Esophagus muscularis mucosa (tissue), 4 donors: ENCODE measurements around the gene ADORA2B. TPM values are rescaled to one million over a fixed set of nuclear protein-coding genes. Genes with fewer than 3 reads are reported as not detected.

ENCODE experiments used
- DNase-seq: peaks from one replicate; pipeline ENCODE4 v3.0.0-alpha.2; 2017; ENCODE audit errors: extremely low spot score
- H3K27ac ChIP-seq, 4 donors: fragments of 200-600 bp; sonication (generic); replicated peaks in 1 of 4; 1 replicate in 3 of 4; 2 replicates in 1 of 4; pipeline ENCODE4 v1.5.1; 2016 to 2019; ENCODE audit warnings: mild to moderate bottlenecking in 1 of 4
- H3K27me3 ChIP-seq, 4 donors: fragments of 200-600 bp; sonication (generic); one replicate each; pipeline versions ENCODE4 v1.5.1 to v1.6.0; 2016 to 2019
- H3K36me3 ChIP-seq, 4 donors: fragments of 200-600 bp; sonication (generic); one replicate each; pipeline ENCODE4 v1.5.1; 2016 to 2019
- H3K4me1 ChIP-seq, 4 donors: fragments of 200-600 bp; sonication (generic); one replicate each; pipeline ENCODE4 v1.5.1; 2016 to 2019
- H3K4me3 ChIP-seq, 4 donors: fragments of 200-600 bp; sonication (generic); 1 replicate in 2 of 4; 2 replicates in 2 of 4; pipeline ENCODE4 v1.5.1; 2016 to 2019; ENCODE audit warnings: mild to moderate bottlenecking in 4 of 4, moderate library complexity in 1 of 4
- H3K9me3 ChIP-seq, 4 donors: fragments of 200-600 bp; sonication (generic); 1 replicate in 3 of 4; 2 replicates in 1 of 4; pipeline ENCODE4 v1.5.1; 2016 to 2019
- CTCF ChIP-seq, 3 experiments: fragments of 200-600 bp in 2 of 3; fragments of 450-650 bp in 1 of 3; sonication (generic) in 2 of 3; IDR thresholded peaks; one replicate each; pipeline ENCODE4 v1.5.1; 2017 to 2019; ENCODE audit warnings: antibody characterized with exemption in 3 of 3, mild to moderate bottlenecking in 2 of 3, moderate library complexity in 1 of 3
- EP300 ChIP-seq: sonication (generic); formaldehyde crosslinking; IDR thresholded peaks from one replicate; pipeline ENCODE4 v1.6.1; 2017; ENCODE audit warnings: antibody characterized with exemption
- POLR2A ChIP-seq: fragments of 450-650 bp; IDR thresholded peaks from one replicate; pipeline ENCODE4 v1.6.1; 2017; ENCODE audit warnings: antibody characterized with exemption, moderate library complexity, mild to moderate bottlenecking, low read depth
- POLR2AphosphoS5 ChIP-seq, 2 donors: sonication (generic); formaldehyde crosslinking; IDR thresholded peaks; one replicate each; pipeline ENCODE4 v1.6.1; 2017; ENCODE audit warnings: antibody characterized with exemption in 2 of 2
- WGBS: methylation state at CpG from one replicate; pipeline ENCODE4 v1.1.5; 2018; 5-methylcytosine and 5-hydroxymethylcytosine counted together
- intact Hi-C: fragments of 100-400 bp; cut with DNase I; formaldehyde crosslinking; loops from one replicate; pipeline ENCODE4 v1.15.1; 2023
- total RNA-seq, 4 donors: library from RNA; depleted of rRNA; stranded (reverse); fragments of >200 nt; gene quantifications; one replicate each; pipeline versions ENCODE4 v1.1.0 to v1.2.1, GENCODE V29; 2016

Gene ADORA2B
- total RNA-seq, 4 donors from 2014 or later = 0.26 to 0.75 (median 0.37) TPM

- Histone ChIP-seq H3K4me1 (peaks cover 0 to 15% (median 11%) of the 10 kb centered on the region in 4 donors), H3K27me3 (no peaks in the 10 kb centered on the region), H3K27ac (no peak overlapping the region), H3K9me3 (no peaks in the 10 kb centered on the region), H3K36me3 (no peaks in the 10 kb centered on the region), H3K4me3 (no peak overlapping the region)
- TF ChIP-seq EP300 = no peak
- WGBS = 79% methylated on average over 4 of the region's 4 CpGs
- intact Hi-C loops = no loop called here
- no peak for DNase-seq
These were observed 13.5 kb downstream of the ADORA2B start for GRCh38 chr17:15958484-15958854.

DNA sequence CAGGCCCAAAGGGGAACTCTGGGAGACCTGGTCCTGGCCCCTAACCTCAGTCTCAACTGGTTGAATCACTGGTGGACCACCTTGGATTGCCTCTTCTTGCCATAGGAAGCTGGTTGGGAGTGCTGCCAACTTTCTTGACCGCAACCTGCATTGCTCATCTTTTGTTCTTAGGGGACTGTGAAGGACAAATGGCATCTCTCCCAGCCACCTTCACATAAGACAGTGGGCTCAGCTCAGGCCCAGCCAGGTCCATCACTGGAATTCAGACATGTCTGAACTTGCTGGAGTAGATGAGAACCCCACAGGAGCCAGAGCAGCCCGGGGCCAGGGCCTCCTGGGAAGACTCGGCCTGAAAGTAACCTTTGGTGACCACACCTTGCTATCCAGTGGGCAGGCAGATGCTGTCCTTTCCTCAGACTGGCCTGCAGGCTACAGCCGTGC, 18.8 kb downstream of the ADORA2B start:
- Histone ChIP-seq H3K9me3 (no peaks in the 10 kb centered on the region), H3K36me3 (no peaks in the 10 kb centered on the region), H3K27me3 (no peaks in the 10 kb centered on the region), H3K4me3 (no peak overlapping the region), H3K27ac (no peak overlapping the region), H3K4me1 (peaks cover 0 to 20% (median 11%) of the 10 kb centered on the region in 4 donors)
- intact Hi-C loops = no loop called here
- no peak for DNase-seq
- WGBS = 89% methylated on average over 4 of the region's 4 CpGs
- no peak for TF ChIP-seq POLR2A
- TF ChIP-seq CTCF (IDR thresholded peaks at IDR 0.05) = no peak
- no peak for TF ChIP-seq EP300
- TF ChIP-seq POLR2AphosphoS5 (IDR thresholded peaks at IDR 0.05) = no peak

GRCh38 chr17:15965528-15965927, 20.6 kb downstream of the ADORA2B start:
- TF ChIP-seq POLR2A (no peak), CTCF (IDR thresholded peaks at IDR 0.05) (no peak), POLR2AphosphoS5 (IDR thresholded peaks at IDR 0.05) (no peak), EP300 (no peak)
- intact Hi-C loops = no loop called here
- no peaks in the 10 kb centered on the region for H3K27me3 ChIP-seq
- H3K36me3 ChIP-seq = no peaks in the 10 kb centered on the region
- no peaks in the 10 kb centered on the region for H3K9me3 ChIP-seq
- no peak overlapping the region for H3K27ac ChIP-seq
- peaks cover 0 to 9% (median 4%) of the 10 kb centered on the region in 4 donors for H3K4me1 ChIP-seq
- no peak for DNase-seq
- WGBS = 79% methylated on average over 6 of the region's 6 CpGs
- H3K4me3 ChIP-seq = no peak overlapping the region

- Histone ChIP-seq H3K27me3 (no peaks in the 10 kb centered on the region), H3K9me3 (no peaks in the 10 kb centered on the region), H3K4me3 (no peak overlapping the region), H3K4me1 (peaks cover 0 to 9% (median 4%) of the 10 kb centered on the region in 4 donors), H3K27ac (no peak overlapping the region), H3K36me3 (no peaks in the 10 kb centered on the region)
- 71% methylated on average over 13 of the region's 13 CpGs for WGBS
- no peak for DNase-seq
- no peak for TF ChIP-seq EP300
- TF ChIP-seq POLR2AphosphoS5 (IDR thresholded peaks at IDR 0.05) = no peak
- TF ChIP-seq CTCF (IDR thresholded peaks at IDR 0.05) = no peak
- TF ChIP-seq POLR2A = no peak
- intact Hi-C loops = no loop called here
These were observed 21.4 kb downstream of the ADORA2B start for GRCh38 chr17:15966183-15966878.

- DNase-seq = no peak
- intact Hi-C loops = no loop called here
- no peaks in the 10 kb centered on the region for H3K27me3 ChIP-seq
- no peak for TF ChIP-seq CTCF (IDR thresholded peaks at IDR 0.05)
- no peak for TF ChIP-seq POLR2A
- TF ChIP-seq POLR2AphosphoS5 (IDR thresholded peaks at IDR 0.05) = no peak
- no peak for TF ChIP-seq EP300
- no peaks in the 10 kb centered on the region for H3K36me3 ChIP-seq
- H3K27ac ChIP-seq = no peak overlapping the region
- 65% methylated on average over 11 of the region's 11 CpGs for WGBS
- peaks cover 0 to 9% (median 4%) of the 10 kb centered on the region in 4 donors for H3K4me1 ChIP-seq
- H3K9me3 ChIP-seq = no peaks in the 10 kb centered on the region
- no peak overlapping the region for H3K4me3 ChIP-seq
These were observed 21.9 kb downstream of the ADORA2B start for GRCh38 chr17:15966879-15967248.
